SK-N-SH treated with all-trans-retinoic acid at 6 μM for 48 hours (cell line): ENCODE measurements around the gene C21orf58.

Experiments
- BACH2 ChIP-seq: fragments of 250-450 bp; sonication (Bioruptor Pico); IDR thresholded peaks from 2 replicates; pipeline ENCODE4 v1.9.0; 2021; ENCODE audit warnings: mild to moderate bottlenecking, borderline replicate concordance
- ESRRG ChIP-seq: fragments of 250-450 bp; sonication (Bioruptor Pico); IDR thresholded peaks from 2 replicates; pipeline ENCODE4 v1.6.1; 2021; ENCODE audit warnings: mild to moderate bottlenecking
- OSR1 ChIP-seq: fragments of 250-450 bp; sonication (Bioruptor Pico); IDR thresholded peaks from 2 replicates; pipeline ENCODE4 v1.8.0; 2022; ENCODE audit warnings: moderate library complexity, mild to moderate bottlenecking, inconsistent platforms
- PPARA ChIP-seq: fragments of 250-450 bp; sonication (Bioruptor Pico); IDR thresholded peaks from 2 replicates; pipeline ENCODE4 v1.5.0; 2020; ENCODE audit warnings: mild to moderate bottlenecking, borderline replicate concordance
- RARB ChIP-seq: fragments of 250-450 bp; sonication (Bioruptor Pico); IDR thresholded peaks from 2 replicates; pipeline ENCODE4 v1.8.0; 2021; ENCODE audit warnings: mild to moderate bottlenecking, moderate library complexity
- SNAI2 ChIP-seq: fragments of 250-450 bp; sonication (Bioruptor Pico); IDR thresholded peaks from 2 replicates; pipeline ENCODE4 v1.5.0; 2020; ENCODE audit warnings: mild to moderate bottlenecking, moderate library complexity
- ZFP3 ChIP-seq: fragments of 250-450 bp; sonication (Bioruptor Pico); IDR thresholded peaks from 2 replicates; pipeline ENCODE4 v1.5.0; 2020; ENCODE audit warnings: mild to moderate bottlenecking, moderate library complexity
- ZFP30 ChIP-seq: fragments of 450-650 bp; formaldehyde crosslinking; IDR thresholded peaks from 2 replicates; pipeline ENCODE4 v1.5.0; 2022; ENCODE audit warnings: mild to moderate bottlenecking, moderate library complexity
- ZNF70 ChIP-seq: fragments of 450-650 bp; formaldehyde crosslinking; IDR thresholded peaks from 2 replicates; pipeline ENCODE4 v1.5.0; 2020; ENCODE audit warnings: mild to moderate bottlenecking, moderate library complexity
- TF ChIP-seq, protein P1 (sequence below): fragments of 250-450 bp; sonication (Bioruptor Pico); IDR thresholded peaks from 2 replicates; pipeline ENCODE4 v1.8.0; 2021; ENCODE audit warnings: low read depth, mild to moderate bottlenecking, moderate library complexity, borderline replicate concordance
- TF ChIP-seq, protein P2 (sequence below): fragments of 250-450 bp; sonication (Bioruptor Pico); IDR thresholded peaks from 2 replicates; pipeline ENCODE4 v1.5.1; 2020; ENCODE audit warnings: low read depth, mild to moderate bottlenecking, moderate library complexity
- TF ChIP-seq, protein P3 (sequence below): fragments of 250-450 bp; sonication (Bioruptor Pico); IDR thresholded peaks from 2 replicates; pipeline ENCODE4 v1.8.0; 2020; ENCODE audit warnings: mild to moderate bottlenecking, moderate library complexity, borderline replicate concordance
- TF ChIP-seq, protein P4 (sequence below): fragments of 250-450 bp; sonication (Bioruptor Pico); IDR thresholded peaks from 2 replicates; pipeline ENCODE4 v1.5.1; 2021; ENCODE audit warnings: mild to moderate bottlenecking, moderate library complexity

DNA sequence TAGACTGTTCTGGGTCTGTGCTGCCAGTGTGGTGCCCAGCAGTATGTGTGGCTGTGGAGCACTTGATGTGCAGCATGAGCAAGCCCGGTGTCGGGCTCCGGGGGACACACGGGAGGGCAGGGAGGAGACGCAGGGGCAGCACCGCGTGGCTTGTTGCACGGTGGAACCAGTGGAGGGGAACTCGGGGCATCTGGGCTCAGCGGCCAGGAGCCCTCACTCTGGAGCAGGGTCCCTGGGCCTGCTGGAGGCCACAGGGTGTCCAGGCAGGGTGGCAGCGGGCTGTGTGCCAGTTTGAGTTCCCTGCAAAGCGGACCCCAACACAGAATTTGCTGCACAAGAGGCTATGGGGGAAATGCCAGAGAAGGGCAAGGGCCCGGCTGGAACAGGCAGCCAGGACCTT is 30.8 kb upstream of the C21orf58 start:
- TF ChIP-seq, protein P1, sequence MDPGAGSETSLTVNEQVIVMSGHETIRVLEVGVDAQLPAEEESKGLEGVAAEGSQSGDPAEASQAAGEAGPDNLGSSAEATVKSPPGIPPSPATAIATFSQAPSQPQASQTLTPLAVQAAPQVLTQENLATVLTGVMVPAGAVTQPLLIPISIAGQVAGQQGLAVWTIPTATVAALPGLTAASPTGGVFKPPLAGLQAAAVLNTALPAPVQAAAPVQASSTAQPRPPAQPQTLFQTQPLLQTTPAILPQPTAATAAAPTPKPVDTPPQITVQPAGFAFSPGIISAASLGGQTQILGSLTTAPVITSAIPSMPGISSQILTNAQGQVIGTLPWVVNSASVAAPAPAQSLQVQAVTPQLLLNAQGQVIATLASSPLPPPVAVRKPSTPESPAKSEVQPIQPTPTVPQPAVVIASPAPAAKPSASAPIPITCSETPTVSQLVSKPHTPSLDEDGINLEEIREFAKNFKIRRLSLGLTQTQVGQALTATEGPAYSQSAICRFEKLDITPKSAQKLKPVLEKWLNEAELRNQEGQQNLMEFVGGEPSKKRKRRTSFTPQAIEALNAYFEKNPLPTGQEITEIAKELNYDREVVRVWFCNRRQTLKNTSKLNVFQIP (CRISPR knock-in tag), result no peak
- TF ChIP-seq RARB (CRISPR knock-in tag) (no peak), ZNF70 (CRISPR knock-in tag) (no peak), ZFP3 (no peak), BACH2 (CRISPR knock-in tag) (no peak), PPARA (CRISPR knock-in tag) (no peak), ZFP30 (CRISPR knock-in tag) (no peak), SNAI2 (CRISPR knock-in tag) (no peak), OSR1 (CRISPR knock-in tag) (no peak), ESRRG (no peak)
- TF ChIP-seq, protein P2, sequence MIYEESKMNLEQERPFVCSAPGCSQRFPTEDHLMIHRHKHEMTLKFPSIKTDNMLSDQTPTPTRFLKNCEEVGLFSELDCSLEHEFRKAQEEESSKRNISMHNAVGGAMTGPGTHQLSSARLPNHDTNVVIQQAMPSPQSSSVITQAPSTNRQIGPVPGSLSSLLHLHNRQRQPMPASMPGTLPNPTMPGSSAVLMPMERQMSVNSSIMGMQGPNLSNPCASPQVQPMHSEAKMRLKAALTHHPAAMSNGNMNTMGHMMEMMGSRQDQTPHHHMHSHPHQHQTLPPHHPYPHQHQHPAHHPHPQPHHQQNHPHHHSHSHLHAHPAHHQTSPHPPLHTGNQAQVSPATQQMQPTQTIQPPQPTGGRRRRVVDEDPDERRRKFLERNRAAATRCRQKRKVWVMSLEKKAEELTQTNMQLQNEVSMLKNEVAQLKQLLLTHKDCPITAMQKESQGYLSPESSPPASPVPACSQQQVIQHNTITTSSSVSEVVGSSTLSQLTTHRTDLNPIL (CRISPR knock-in tag), result no peak
- TF ChIP-seq, protein P3, sequence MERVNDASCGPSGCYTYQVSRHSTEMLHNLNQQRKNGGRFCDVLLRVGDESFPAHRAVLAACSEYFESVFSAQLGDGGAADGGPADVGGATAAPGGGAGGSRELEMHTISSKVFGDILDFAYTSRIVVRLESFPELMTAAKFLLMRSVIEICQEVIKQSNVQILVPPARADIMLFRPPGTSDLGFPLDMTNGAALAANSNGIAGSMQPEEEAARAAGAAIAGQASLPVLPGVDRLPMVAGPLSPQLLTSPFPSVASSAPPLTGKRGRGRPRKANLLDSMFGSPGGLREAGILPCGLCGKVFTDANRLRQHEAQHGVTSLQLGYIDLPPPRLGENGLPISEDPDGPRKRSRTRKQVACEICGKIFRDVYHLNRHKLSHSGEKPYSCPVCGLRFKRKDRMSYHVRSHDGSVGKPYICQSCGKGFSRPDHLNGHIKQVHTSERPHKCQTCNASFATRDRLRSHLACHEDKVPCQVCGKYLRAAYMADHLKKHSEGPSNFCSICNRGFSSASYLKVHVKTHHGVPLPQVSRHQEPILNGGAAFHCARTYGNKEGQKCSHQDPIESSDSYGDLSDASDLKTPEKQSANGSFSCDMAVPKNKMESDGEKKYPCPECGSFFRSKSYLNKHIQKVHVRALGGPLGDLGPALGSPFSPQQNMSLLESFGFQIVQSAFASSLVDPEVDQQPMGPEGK (CRISPR knock-in tag), result no peak
- TF ChIP-seq, protein P4, sequence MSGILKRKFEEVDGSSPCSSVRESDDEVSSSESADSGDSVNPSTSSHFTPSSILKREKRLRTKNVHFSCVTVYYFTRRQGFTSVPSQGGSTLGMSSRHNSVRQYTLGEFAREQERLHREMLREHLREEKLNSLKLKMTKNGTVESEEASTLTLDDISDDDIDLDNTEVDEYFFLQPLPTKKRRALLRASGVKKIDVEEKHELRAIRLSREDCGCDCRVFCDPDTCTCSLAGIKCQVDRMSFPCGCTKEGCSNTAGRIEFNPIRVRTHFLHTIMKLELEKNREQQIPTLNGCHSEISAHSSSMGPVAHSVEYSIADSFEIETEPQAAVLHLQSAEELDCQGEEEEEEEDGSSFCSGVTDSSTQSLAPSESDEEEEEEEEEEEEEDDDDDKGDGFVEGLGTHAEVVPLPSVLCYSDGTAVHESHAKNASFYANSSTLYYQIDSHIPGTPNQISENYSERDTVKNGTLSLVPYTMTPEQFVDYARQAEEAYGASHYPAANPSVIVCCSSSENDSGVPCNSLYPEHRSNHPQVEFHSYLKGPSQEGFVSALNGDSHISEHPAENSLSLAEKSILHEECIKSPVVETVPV (CRISPR knock-in tag), result no peak
